Measurements from ENCODE around the gene NHSL2.

The NHSL2 gene

DNA sequence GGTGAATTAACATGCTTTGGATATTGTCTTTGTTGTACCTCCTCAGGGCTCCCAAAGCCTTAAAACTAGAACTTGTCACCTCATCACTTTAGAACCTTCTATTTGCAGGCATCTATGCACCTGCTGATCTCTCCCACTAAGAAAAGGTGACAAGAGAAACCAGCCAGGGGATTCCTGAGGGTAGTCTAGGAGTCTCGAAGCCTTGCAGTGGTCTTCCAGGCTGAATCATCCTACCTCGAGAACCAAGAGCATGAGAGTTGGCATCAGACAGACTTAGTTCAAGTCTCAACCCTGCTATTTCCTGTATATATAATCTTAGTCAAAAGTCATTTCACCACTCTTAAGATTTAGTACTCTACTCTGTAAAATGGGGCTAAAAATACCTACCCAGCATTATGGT lies 191.5 kb downstream of the NHSL2 start:
- in situ Hi-C loops (cut with MboI; ENCODE audit: low sequenced_read_pairs): no loop called here
- Histone ChIP-seq H3K27me3 (ENCODE audit: low read depth) (no peaks in the 10 kb centered on the region), H3K9me3 (no peaks in the 10 kb centered on the region), H3K36me3 (replicated peaks) (no peaks in the 10 kb centered on the region), H3K4me3 (no peak overlapping the region), H3K4me1 (peaks cover 9% of the 10 kb centered on the region)
- no peak for DNase-seq (ENCODE audit: low spot score in 2 of 2)

DNA sequence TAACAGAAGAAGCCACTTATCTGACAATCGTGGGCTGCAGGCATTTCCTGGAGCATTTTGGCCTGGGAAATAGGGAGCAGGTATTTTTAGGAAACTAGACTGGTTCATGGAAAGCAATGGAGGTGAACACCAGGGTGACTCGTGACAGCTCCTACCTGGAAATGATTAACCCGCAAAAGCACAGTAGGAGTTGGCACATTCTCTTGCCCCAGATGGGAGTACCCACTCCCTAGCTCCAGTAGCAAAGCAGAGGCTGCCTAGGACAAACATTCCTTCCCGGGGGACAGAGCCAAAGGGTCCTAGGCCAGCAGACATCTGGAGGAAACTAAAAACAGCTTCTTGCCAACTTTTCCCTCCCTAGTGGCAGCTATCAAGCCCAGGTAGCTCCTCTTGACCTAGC lies 192.1 kb downstream of the NHSL2 start:
- no peaks in the 10 kb centered on the region for H3K27me3 ChIP-seq (ENCODE audit: low read depth)

DNA sequence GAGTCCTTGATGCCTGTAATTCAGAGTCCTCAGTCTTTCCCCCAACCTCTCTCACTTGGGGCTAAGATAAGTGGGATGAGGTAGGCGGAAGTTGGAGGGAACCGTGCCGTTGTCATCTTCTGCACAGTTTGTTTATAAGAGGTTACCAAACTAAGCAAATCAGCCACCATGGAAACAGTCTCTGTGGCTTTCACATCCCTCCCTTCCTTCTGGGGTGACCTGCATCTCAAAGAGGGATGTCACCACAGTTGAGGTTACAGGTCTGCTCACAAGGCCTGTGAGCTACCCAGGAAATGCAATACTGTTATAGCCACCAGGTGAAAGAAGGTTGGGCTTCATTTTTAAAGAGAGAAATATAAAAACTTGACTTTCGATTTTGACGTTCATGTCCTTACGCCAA lies 194.8 kb downstream of the NHSL2 start:
- H3K4me3 ChIP-seq: no peak overlapping the region
- no peak for DNase-seq (ENCODE audit: low spot score in 2 of 2)
- H3K27me3 ChIP-seq (ENCODE audit: low read depth): no peaks in the 10 kb centered on the region
- H3K9me3 ChIP-seq: no peaks in the 10 kb centered on the region
- in situ Hi-C loops (cut with MboI; ENCODE audit: low sequenced_read_pairs): no loop called here
- peaks cover 4% of the 10 kb centered on the region for H3K4me1 ChIP-seq
- H3K36me3 ChIP-seq (replicated peaks): no peaks in the 10 kb centered on the region

More for the DNA sequence above, 192.1 kb downstream of the NHSL2 start:
- peaks cover 4% of the 10 kb centered on the region for H3K4me1 ChIP-seq
- in situ Hi-C loops (cut with MboI; ENCODE audit: low sequenced_read_pairs): no loop called here
- DNase-seq (ENCODE audit: low spot score in 2 of 2): no peak
- no peaks in the 10 kb centered on the region for H3K36me3 ChIP-seq (replicated peaks)
- no peaks in the 10 kb centered on the region for H3K9me3 ChIP-seq
- no peak overlapping the region for H3K4me3 ChIP-seq

DNA sequence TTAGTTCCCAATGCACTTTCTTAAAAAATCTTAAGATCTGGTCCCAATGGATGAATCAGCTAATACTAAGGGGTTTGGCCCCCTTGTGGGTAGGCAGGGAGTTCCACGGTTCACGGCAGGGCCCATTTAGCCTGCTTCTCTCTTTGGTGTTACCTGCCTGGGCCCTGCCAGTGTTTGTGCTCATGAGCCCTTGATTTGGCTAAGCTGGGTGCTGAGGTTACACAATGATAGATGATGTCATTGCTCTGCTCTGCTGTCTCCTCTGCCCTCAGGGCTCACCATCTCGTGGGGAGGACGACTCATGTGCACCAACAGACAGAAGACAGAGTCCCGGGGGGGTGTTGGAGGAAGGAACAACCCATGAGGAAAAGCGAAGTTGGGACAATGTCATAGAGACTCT lies 196.7 kb downstream of the NHSL2 start:
- Histone ChIP-seq H3K4me3 (no peak overlapping the region), H3K4me1 (peaks cover 4% of the 10 kb centered on the region), H3K36me3 (replicated peaks) (no peaks in the 10 kb centered on the region), H3K27me3 (ENCODE audit: low read depth) (no peaks in the 10 kb centered on the region), H3K9me3 (no peaks in the 10 kb centered on the region)
- in situ Hi-C loops (cut with MboI; ENCODE audit: low sequenced_read_pairs): no loop called here
- no peak for DNase-seq (ENCODE audit: low spot score in 2 of 2)

DNA sequence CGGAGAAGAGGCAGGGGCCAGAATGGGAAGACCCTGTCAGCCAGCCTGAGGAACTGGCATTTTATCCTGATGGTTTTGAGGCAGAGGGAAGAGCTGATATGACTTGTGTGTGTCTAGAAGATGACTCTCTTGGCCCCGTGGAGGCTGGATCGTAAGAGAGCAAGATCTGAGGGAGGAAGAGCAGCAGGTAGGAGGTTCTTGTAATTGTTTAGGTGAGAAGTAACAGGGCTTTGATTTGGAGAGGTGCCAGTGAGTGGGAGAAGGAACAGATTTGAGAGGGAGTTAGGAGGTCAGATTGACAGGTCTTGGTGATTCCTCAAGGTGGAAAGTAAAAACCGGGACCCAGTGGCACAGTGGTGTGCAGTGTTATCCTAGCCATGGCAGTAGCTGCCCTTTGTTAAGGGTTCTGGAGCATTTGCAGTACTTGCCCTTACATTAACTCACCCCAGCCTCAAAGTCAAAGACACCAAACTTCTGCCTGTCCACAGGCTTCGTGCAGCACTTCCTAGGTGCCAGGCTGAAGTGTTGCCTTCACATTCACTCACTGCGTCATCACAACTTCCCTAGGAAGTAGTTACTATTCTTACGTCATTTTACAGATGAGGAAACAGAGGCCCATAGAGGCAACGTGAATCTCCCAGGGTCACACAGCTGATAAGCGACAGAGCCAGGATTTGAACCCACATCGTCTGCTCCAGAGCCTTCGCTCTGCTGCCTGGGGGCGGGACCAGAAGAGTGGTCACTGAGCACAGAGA lies 197.4 kb downstream of the NHSL2 start:
- no peaks in the 10 kb centered on the region for H3K36me3 ChIP-seq (replicated peaks)
- in situ Hi-C loops (cut with MboI; ENCODE audit: low sequenced_read_pairs): no loop called here
- peaks cover 4% of the 10 kb centered on the region for H3K4me1 ChIP-seq
- DNase-seq (ENCODE audit: low spot score in 2 of 2): no peak
- no peaks in the 10 kb centered on the region for H3K9me3 ChIP-seq
- H3K27me3 ChIP-seq (ENCODE audit: low read depth): no peaks in the 10 kb centered on the region
- H3K4me3 ChIP-seq: no peak overlapping the region

DNA sequence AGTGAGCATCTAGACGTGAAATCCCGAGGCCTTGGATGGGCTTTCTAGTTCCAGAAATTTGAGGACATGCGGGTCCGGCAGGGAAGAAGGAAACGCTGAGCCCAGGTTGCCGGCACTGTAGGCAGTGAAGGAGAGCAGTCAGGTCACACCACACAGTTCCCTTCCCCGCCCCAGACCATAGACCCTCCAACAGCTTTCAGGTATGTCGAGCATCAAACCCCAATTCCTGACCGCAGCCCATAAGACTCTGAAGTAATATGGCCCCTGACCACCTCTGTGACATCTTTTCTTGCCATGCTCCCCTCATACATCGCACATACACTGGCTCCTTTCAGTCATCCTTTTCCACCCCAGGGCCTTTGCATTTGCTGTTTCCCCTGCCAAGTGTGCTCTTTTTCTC lies 198.0 kb downstream of the NHSL2 start:
- DNase-seq (ENCODE audit: low spot score in 2 of 2): no peak
- Histone ChIP-seq H3K27me3 (ENCODE audit: low read depth) (no peaks in the 10 kb centered on the region), H3K36me3 (replicated peaks) (no peaks in the 10 kb centered on the region), H3K4me1 (peaks cover 4% of the 10 kb centered on the region), H3K4me3 (no peak overlapping the region), H3K9me3 (no peaks in the 10 kb centered on the region)
- in situ Hi-C loops (cut with MboI; ENCODE audit: low sequenced_read_pairs): no loop called here

DNA sequence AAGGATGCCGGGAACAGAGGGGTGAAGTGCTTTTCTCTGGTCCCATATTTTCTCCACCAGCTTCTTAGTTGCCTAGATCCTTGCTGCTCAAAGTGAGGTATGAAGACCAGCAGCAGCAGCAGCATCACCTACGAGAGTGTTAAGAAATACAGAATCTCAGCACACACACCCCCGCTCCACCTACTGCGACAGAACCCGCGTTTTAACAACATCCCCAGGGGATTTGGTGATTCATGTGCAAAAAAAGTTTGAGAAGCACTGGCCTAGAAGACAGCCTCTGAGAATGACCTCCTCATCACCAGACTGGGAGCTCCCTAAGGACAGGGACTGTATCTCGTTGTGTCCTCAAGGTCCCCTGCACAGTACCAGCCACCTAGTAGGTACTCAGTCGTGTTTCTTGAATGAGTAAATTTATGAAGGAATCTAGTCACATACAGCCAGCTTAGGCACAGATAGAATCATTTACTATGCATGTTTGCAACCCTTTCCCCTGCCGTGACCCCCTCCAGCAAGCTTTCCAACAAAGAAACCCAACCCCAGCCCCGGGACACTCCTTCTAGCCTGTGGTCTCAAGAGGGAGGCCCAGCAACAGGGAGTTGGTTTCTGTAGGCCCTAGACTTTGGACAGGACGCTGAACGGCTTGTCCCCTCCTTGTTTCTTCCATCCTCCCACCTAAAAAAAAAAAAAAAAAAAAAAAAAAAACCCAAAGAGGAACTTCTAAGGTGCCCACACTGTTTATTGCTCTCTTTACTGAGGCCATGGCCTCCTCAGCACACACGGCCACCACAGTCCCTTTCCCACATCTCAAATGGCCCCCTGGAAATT lies 199.6 kb downstream of the NHSL2 start:
- in situ Hi-C loops (cut with MboI; ENCODE audit: low sequenced_read_pairs): no loop called here
- Histone ChIP-seq H3K4me3 (no peak overlapping the region), H3K36me3 (replicated peaks) (no peaks in the 10 kb centered on the region), H3K27me3 (ENCODE audit: low read depth) (no peaks in the 10 kb centered on the region), H3K4me1 (peaks cover 19% of the 10 kb centered on the region), H3K9me3 (no peaks in the 10 kb centered on the region)
- peak; percentile 38 to 40 for DNase-seq (ENCODE audit: low spot score in 2 of 2)

DNA sequence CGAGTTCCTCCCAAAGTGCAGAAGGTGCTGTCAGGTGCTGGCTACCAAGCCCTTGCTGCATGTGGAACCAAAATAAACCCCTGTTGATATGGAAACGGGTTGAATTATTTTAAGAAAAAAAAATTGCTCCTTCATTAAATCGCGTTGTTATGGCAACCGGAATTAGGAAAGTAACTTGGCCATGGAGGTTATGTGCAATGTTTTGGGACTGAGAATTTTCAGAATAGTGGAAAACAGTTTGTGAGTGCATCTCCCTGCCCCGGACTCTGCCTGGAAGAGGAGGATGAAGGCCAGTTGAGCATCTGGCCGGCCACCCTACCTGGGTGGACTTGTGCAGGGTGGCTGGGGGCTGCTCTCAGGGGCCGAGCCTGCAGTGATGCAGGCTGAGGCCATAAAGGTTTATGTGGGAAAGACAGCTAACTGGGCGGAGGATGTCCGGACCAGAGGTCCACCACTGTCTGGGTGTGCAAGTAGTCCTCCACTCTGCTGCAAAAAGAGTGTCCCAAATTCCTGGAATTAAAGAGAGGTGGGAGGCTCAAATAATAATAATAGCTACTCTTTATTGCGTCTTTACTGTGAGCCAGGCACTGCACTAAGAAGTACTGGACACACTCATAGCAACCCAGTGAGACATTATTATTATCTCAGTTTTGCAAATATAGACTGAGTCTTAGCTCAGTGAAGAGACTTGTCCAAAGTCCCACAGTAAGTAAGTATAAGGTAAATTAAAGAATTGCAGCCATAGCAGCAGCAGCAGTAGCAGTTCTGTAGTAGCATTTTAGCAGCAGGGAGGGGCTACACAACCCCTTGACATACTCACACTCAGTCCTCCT lies 200.4 kb downstream of the NHSL2 start:
- Histone ChIP-seq H3K9me3 (no peaks in the 10 kb centered on the region), H3K4me1 (peaks cover 27% of the 10 kb centered on the region), H3K4me3 (no peak overlapping the region), H3K36me3 (replicated peaks) (no peaks in the 10 kb centered on the region), H3K27me3 (ENCODE audit: low read depth) (no peaks in the 10 kb centered on the region)
- in situ Hi-C loops (cut with MboI; ENCODE audit: low sequenced_read_pairs): no loop called here
- DNase-seq (ENCODE audit: low spot score in 2 of 2): no peak

DNA sequence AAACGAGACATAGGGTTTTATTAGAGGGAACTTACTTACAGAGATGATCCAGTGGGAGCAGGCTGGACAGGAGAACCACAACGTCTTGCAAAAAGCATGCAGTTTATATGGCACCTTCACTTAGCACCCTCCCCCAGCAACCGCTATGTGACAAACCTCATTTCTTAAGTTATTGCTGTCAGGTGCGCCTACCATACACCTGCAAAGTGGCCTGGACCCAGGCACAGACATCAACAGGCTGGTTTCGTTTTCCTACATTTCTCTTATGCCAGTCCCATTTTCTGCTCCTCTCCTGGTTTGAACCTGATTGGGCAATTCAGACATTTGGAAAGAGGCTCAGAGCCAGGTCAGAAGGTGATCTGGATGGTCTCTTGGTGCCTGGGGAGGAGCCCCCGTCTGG lies 202.8 kb downstream of the NHSL2 start:
- Histone ChIP-seq H3K36me3 (replicated peaks) (no peaks in the 10 kb centered on the region), H3K4me1 (peaks cover 28% of the 10 kb centered on the region), H3K9me3 (no peaks in the 10 kb centered on the region), H3K27me3 (ENCODE audit: low read depth) (no peaks in the 10 kb centered on the region), H3K4me3 (no peak overlapping the region)
- DNase-seq (ENCODE audit: low spot score in 2 of 2): no peak
- in situ Hi-C loops (cut with MboI; ENCODE audit: low sequenced_read_pairs): no loop called here

DNA sequence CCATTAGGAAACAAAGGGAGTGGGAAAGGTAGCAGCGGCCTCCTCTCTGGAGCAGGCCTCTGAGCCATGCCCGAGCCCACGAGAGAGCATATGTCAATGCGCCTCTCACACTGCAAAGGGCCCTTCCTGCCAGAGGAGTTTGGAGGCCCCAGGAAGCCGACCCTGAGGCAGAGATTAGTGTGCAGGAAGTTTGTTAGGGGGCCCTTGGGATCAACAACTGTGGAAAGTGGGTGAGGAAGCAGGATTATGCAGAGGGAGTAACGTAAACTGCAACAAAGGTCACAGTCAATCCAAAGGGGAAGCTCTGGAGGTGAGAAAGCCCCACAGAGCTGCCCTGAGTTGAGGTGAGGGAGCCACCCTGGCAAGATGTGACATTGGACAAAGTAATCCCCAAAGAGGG lies 203.7 kb downstream of the NHSL2 start:
- Histone ChIP-seq H3K9me3 (no peaks in the 10 kb centered on the region), H3K36me3 (replicated peaks) (no peaks in the 10 kb centered on the region), H3K4me1 (peaks cover 28% of the 10 kb centered on the region), H3K4me3 (no peak overlapping the region), H3K27me3 (ENCODE audit: low read depth) (no peaks in the 10 kb centered on the region)
- in situ Hi-C loops (cut with MboI; ENCODE audit: low sequenced_read_pairs): no loop called here
- DNase-seq (ENCODE audit: low spot score in 2 of 2): peak; percentile 28 to 68

DNA sequence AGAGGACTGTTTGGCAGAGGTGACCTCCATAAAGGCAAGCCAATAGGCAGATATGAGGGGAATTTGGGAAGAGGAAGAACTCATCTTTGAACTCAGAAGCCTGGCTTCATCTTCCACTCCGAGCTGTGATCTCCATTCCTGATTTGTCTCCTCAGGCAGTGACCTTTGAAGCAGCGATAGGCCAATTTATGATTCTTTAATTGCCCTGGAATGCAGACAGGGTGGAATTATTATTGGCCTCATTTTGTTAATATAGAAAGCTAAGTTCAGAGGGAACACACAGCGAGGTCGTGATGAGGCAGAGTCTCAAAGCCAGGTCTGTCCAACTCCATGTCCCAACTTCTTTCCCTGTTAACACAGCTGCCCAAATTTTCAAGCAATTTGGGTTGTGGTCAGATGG lies 204.2 kb downstream of the NHSL2 start:
- in situ Hi-C loops (cut with MboI; ENCODE audit: low sequenced_read_pairs): no loop called here
- no peaks in the 10 kb centered on the region for H3K9me3 ChIP-seq
- peaks cover 27% of the 10 kb centered on the region for H3K4me1 ChIP-seq
- H3K4me3 ChIP-seq: no peak overlapping the region
- no peaks in the 10 kb centered on the region for H3K27me3 ChIP-seq (ENCODE audit: low read depth)
- no peak for DNase-seq (ENCODE audit: low spot score in 2 of 2)
- no peaks in the 10 kb centered on the region for H3K36me3 ChIP-seq (replicated peaks)

DNA sequence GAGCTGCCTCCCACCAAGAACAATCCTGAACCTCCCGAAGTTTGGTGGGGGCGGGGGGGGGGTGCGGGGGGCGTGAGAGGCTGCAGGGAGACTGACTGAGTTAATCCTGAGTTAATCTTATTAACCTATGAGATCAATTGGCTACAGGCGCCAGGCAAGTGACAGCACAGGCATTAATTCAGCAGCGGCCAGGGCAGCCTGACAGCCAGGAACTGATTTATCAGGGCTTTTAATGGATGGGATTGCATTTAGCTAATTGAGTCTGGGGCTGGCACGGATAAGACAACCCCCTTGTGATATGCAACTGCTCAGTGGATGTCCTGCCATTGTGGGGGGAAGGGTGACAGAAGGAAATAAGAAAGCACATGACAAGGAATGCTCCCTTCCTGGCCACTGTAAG lies 204.7 kb downstream of the NHSL2 start:
- in situ Hi-C loops (cut with MboI; ENCODE audit: low sequenced_read_pairs): no loop called here
- peak; percentile 69 to 80 for DNase-seq (ENCODE audit: low spot score in 2 of 2)

DNA sequence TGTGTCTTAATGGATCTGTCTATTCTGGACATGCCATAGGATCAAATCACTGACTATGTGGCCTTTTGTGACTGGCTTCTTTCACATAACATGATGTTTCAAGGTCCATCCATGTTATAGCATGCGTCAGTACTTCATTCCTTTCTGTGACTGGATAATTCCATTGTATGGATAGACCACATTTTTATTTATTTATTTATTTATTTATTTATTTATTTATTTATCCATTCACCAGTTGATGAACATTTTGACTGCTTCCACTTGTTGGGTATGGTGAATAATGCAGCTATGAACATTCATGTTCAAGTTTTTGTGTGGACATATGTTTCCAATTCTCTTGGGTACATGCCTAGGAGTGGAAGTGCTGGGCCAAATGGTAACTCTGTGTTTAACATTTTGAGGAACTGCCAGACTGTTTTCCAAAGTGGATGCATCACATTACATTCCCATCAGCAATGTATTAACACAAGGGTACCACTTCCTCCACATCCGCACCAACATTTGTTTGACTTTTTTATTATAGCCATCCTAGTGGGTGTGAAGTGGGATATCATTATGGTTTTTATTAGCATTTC lies 207.1 kb downstream of the NHSL2 start:
- H3K4me3 ChIP-seq: no peak overlapping the region
- in situ Hi-C loops (cut with MboI; ENCODE audit: low sequenced_read_pairs): no loop called here

More for the DNA sequence above, 204.7 kb downstream of the NHSL2 start:
- H3K9me3 ChIP-seq: no peaks in the 10 kb centered on the region
- H3K36me3 ChIP-seq (replicated peaks): no peaks in the 10 kb centered on the region
- H3K27me3 ChIP-seq (ENCODE audit: low read depth): no peaks in the 10 kb centered on the region
- H3K4me1 ChIP-seq: peaks cover 24% of the 10 kb centered on the region
- H3K4me3 ChIP-seq: no peak overlapping the region

More for the DNA sequence above, 207.1 kb downstream of the NHSL2 start:
- Histone ChIP-seq H3K4me1 (peaks cover 24% of the 10 kb centered on the region), H3K9me3 (no peaks in the 10 kb centered on the region; the same call in 1 of the 2 replicates), H3K36me3 (replicated peaks) (no peaks in the 10 kb centered on the region), H3K27me3 (ENCODE audit: low read depth) (no peaks in the 10 kb centered on the region)
- DNase-seq (ENCODE audit: low spot score in 2 of 2): no peak

All from HAP-1 (cell line).